ENCODE results near the gene CHCHD6. TPM values are rescaled to one million over a fixed set of nuclear protein-coding genes. Genes with fewer than 3 reads are reported as not detected.

CHCHD6 gene
- total and polyA plus RNA-seq, 2 experiments from 2014 or later = 15.8 to 21.4 TPM

GRCh38 chr3:126908752-126909275 is 204.8 kb downstream of the CHCHD6 start:
- no peak overlapping the region for H3K27ac ChIP-seq
- H3K4me1 ChIP-seq (ENCODE audit: insufficient read depth) = peaks cover 19% of the 10 kb centered on the region
- peaks cover 9% of the 10 kb centered on the region; the same call in 1 of the 2 replicates for H3F3A ChIP-seq (ENCODE audit: insufficient read depth)
- no peak overlapping the region for H3K4me2 ChIP-seq (ENCODE audit: unreplicated experiment)
- 89 to 92% methylated on average over 12 of the region's 12 CpGs for WGBS, 2 experiments (ENCODE audit: low coverage in 1 of 2, low lambda C conversion rate in 2 of 2, missing lambda C conversion rate in 2 of 2)
- in situ Hi-C loops (cut with MboI) = no loop called here
- H3K9ac ChIP-seq = no peak overlapping the region
- H2AFZ ChIP-seq = no peak overlapping the region
- no peaks in the 10 kb centered on the region for H3K9me3 ChIP-seq (ENCODE audit: low read depth)
- H3K79me2 ChIP-seq (ENCODE audit: insufficient read depth) = no peaks in the 10 kb centered on the region
- no peaks in the 10 kb centered on the region for H3K36me3 ChIP-seq (ENCODE audit: low read depth)
- no peaks in the 10 kb centered on the region for H3K27me3 ChIP-seq (replicated peaks; ENCODE audit: insufficient read depth)
- no peak for DNase-seq
- no peaks in the 10 kb centered on the region for H4K20me1 ChIP-seq (ENCODE audit: insufficient read depth)
- TF ChIP-seq EZH2 (IDR thresholded peaks at IDR 0.05; ENCODE audit: insufficient read depth, poor library complexity, severe bottlenecking) (no peak), EZH2phosphoT487 (IDR thresholded peaks at IDR 0.05; ENCODE audit: insufficient read depth, low read depth) (no peak)
- no peak overlapping the region for H3K4me3 ChIP-seq
- H3K9me2 ChIP-seq (ENCODE audit: insufficient read depth) = no peaks in the 10 kb centered on the region

GRCh38 chr3:126910231-126910630 is 206.2 kb downstream of the CHCHD6 start:
- no peaks in the 10 kb centered on the region for H4K20me1 ChIP-seq (ENCODE audit: insufficient read depth)

GRCh38 chr3:126911162-126912026 is 207.4 kb downstream of the CHCHD6 start:
- peaks cover 19% of the 10 kb centered on the region for H3K4me1 ChIP-seq (ENCODE audit: insufficient read depth)
- H3K9me2 ChIP-seq (ENCODE audit: insufficient read depth) = no peaks in the 10 kb centered on the region
- 33 to 34% methylated on average over 13 to 15 of the region's 15 CpGs for WGBS, 2 experiments (ENCODE audit: low coverage in 1 of 2, low lambda C conversion rate in 2 of 2, missing lambda C conversion rate in 2 of 2)
- peaks cover 9% of the 10 kb centered on the region; the same call in 1 of the 2 replicates for H3F3A ChIP-seq (ENCODE audit: insufficient read depth)
- H3K9me3 ChIP-seq (ENCODE audit: low read depth) = no peaks in the 10 kb centered on the region
- H3K9ac ChIP-seq = peak overlapping the region; percentile 54; the same call in 1 of the 2 replicates
- no peaks in the 10 kb centered on the region for H3K79me2 ChIP-seq (ENCODE audit: insufficient read depth)
- DNase-seq = peak; percentile 97
- H3K4me3 ChIP-seq = no peak overlapping the region
- H3K36me3 ChIP-seq (ENCODE audit: low read depth) = no peaks in the 10 kb centered on the region
- H3K27ac ChIP-seq = peak overlapping the region; percentile 91
- H4K20me1 ChIP-seq (ENCODE audit: insufficient read depth) = no peaks in the 10 kb centered on the region
- no peaks in the 10 kb centered on the region for H3K27me3 ChIP-seq (replicated peaks; ENCODE audit: insufficient read depth)
- TF ChIP-seq EZH2 (IDR thresholded peaks at IDR 0.05; ENCODE audit: insufficient read depth, poor library complexity, severe bottlenecking) (no peak), EZH2phosphoT487 (IDR thresholded peaks at IDR 0.05; ENCODE audit: insufficient read depth, low read depth) (no peak)
- peak overlapping the region; percentile 30 for H3K4me2 ChIP-seq (ENCODE audit: unreplicated experiment)
- H2AFZ ChIP-seq = peak overlapping the region; percentile 63
- in situ Hi-C loops (cut with MboI) = no loop called here

More at GRCh38 chr3:126910231-126910630, 206.2 kb downstream of the CHCHD6 start:
- Histone ChIP-seq H3K36me3 (ENCODE audit: low read depth) (no peaks in the 10 kb centered on the region), H3K4me2 (ENCODE audit: unreplicated experiment) (no peak overlapping the region), H3K9me2 (ENCODE audit: insufficient read depth) (no peaks in the 10 kb centered on the region), H3K27me3 (replicated peaks; ENCODE audit: insufficient read depth) (no peaks in the 10 kb centered on the region), H3K4me3 (no peak overlapping the region), H3K4me1 (ENCODE audit: insufficient read depth) (peaks cover 19% of the 10 kb centered on the region), H3K9me3 (ENCODE audit: low read depth) (no peaks in the 10 kb centered on the region), H2AFZ (no peak overlapping the region), H3K9ac (no peak overlapping the region), H3F3A (ENCODE audit: insufficient read depth) (peaks cover 9% of the 10 kb centered on the region; the same call in 1 of the 2 replicates), H3K79me2 (ENCODE audit: insufficient read depth) (no peaks in the 10 kb centered on the region), H3K27ac (no peak overlapping the region)
- DNase-seq = no peak
- 94 to 100% methylated on average over 3 of the region's 3 CpGs for WGBS, 2 experiments (ENCODE audit: low coverage in 1 of 2, low lambda C conversion rate in 2 of 2, missing lambda C conversion rate in 2 of 2)
- TF ChIP-seq EZH2 (IDR thresholded peaks at IDR 0.05; ENCODE audit: insufficient read depth, poor library complexity, severe bottlenecking) = no peak
- no peak for TF ChIP-seq EZH2phosphoT487 (IDR thresholded peaks at IDR 0.05; ENCODE audit: insufficient read depth, low read depth)
- in situ Hi-C loops (cut with MboI) = no loop called here

GRCh38 chr3:126912027-126912422 is 208.0 kb downstream of the CHCHD6 start:
- peak overlapping the region; percentile 91 for H3K27ac ChIP-seq
- peaks cover 9% of the 10 kb centered on the region; the same call in 1 of the 2 replicates for H3F3A ChIP-seq (ENCODE audit: insufficient read depth)
- no peak for TF ChIP-seq EZH2phosphoT487 (IDR thresholded peaks at IDR 0.05; ENCODE audit: insufficient read depth, low read depth)
- TF ChIP-seq EZH2 (IDR thresholded peaks at IDR 0.05; ENCODE audit: insufficient read depth, poor library complexity, severe bottlenecking) = no peak
- no peaks in the 10 kb centered on the region for H3K27me3 ChIP-seq (replicated peaks; ENCODE audit: insufficient read depth)
- 96% methylated on average over 9 of the region's 9 CpGs for WGBS, 2 experiments (ENCODE audit: low coverage in 1 of 2, low lambda C conversion rate in 2 of 2, missing lambda C conversion rate in 2 of 2)
- H3K9ac ChIP-seq = peak overlapping the region; percentile 54; the same call in 1 of the 2 replicates
- H3K36me3 ChIP-seq (ENCODE audit: low read depth) = no peaks in the 10 kb centered on the region
- no peak overlapping the region for H2AFZ ChIP-seq
- in situ Hi-C loops (cut with MboI) = no loop called here
- H3K79me2 ChIP-seq (ENCODE audit: insufficient read depth) = no peaks in the 10 kb centered on the region
- H3K9me2 ChIP-seq (ENCODE audit: insufficient read depth) = no peaks in the 10 kb centered on the region
- DNase-seq = no peak
- H3K9me3 ChIP-seq (ENCODE audit: low read depth) = no peaks in the 10 kb centered on the region
- H3K4me1 ChIP-seq (ENCODE audit: insufficient read depth) = peaks cover 19% of the 10 kb centered on the region
- H4K20me1 ChIP-seq (ENCODE audit: insufficient read depth) = no peaks in the 10 kb centered on the region
- no peak overlapping the region for H3K4me3 ChIP-seq
- H3K4me2 ChIP-seq (ENCODE audit: unreplicated experiment) = no peak overlapping the region
